HG02678 (cell line): Measurements from ENCODE around the gene APEX1.
"Not testable (repeated sequence)": the region's sequence is repeated elsewhere in the genome, so short reads cannot be mapped to it uniquely, and the experiment has no call there.

ENCODE experiments used
- ATAC-seq: cut with Tn5 transposase; IDR thresholded peaks from one replicate; pipeline ENCODE4 v1.9.1; 2021; ENCODE audit warnings: mild to moderate bottlenecking, moderate library complexity; ENCODE audit not compliant: unreplicated experiment

APEX1 gene

DNA sequence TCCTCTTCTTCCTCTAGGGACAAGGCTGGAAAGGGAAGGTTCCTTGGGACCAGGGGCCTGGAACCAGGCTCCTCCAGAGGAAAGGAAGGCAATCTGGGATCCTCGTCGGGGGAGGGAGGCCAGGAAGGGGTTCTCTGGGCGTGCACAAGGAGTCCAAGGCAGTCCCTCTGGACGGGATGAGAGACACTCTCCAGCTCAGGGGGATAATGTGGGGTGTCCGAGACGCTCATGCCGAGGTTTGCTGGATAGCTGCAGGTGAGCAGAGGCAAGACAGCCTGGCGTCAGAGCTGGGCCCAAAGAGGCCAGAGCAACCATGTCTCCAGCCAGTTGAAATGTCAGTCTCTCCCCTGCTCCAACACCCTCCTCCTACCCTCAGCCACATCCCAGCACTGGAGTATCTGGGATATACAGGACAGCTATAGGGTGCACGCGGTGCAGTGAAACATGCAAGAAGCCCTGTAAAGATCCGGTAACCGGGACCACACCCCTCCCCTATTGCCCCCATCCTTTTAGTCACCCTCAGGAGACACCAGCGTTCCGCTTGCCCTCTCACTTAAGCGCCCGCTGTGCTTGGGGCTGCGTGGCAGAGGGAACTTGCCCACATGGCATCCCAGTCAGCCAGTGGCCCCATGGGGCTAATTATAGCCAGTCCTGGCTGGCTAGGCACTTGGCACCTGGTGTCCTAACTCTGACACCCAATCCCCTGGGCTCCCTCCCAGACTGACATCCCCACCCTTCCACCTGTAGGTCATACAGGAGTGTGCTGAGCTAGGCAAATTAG, 19.3 kb upstream of the APEX1 start, which contains the start of gene KLHL33:
TSS of gene KLHL33 (minus strand) at position 585 of the 781 bp plus-strand sequence. CDS start at position 230, 355 bp downstream.
- ATAC-seq: no peak

DNA sequence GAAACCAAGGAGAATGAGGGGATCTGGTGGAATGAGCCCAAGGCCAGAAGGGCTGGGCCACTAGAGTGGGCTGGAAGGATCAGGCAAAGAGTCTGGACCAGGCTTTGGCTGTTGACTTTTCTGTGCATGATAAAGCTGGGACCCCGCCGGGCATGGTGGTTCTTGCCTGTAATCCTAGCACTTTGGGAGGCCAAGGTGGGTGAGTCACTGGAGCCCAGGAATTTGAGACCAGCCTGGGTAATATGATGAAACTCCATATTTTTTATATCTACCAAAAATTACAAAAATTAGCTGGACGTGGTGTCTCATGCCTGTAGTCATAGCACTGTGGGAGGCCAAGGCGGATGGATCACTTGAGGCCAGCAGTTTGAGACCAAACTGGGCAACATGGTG, 18.7 kb upstream of the APEX1 start:
- ATAC-seq: no peak

GRCh38 chr14:20438664-20439063, 16.4 kb upstream of the APEX1 start:
- ATAC-seq: no peak

GRCh38 chr14:20440465-20440864, 14.6 kb upstream of the APEX1 start:
- ATAC-seq: no peak

DNA sequence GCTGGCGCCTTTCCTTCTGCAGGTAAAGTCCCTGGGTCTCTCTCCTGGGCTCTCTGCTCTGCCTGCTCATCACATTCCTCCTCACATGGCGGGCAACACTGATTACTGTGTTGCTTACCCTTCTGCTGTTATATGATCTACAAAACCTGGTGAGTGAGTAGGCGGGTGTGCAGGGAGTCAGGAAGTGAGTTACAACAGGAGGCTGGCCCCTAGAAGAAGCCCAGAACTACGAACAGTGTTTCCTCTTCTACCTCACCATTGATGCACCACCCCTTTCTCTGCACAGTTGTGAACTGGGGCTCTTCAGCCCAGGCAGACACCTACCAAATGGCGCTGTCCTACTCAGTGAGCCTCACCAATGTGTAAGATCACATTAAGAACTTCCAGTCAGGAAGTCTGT, 14.1 kb upstream of the APEX1 start:
- ATAC-seq: no peak

DNA sequence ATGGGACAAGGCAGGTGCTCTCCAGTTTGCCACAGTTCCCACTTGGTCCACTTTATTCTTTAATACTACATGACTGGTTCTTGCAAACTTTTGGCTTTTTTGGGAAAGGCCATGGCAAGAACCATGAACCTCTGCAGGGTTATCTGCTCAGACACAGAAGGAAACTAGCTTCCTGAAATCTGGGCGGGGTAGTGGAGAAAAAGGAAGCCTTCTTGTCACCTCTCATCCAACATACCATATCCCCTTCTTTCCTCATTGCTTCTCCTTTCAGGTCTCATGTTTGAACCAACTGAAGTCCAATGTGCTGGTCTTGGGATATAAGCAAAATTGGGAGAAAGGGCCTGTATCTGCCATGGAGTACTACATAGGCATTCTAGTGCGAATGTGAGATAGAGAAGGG, 13.6 kb upstream of the APEX1 start:
- no peak for ATAC-seq

GRCh38 chr14:20443650-20444049, 11.4 kb upstream of the APEX1 start:
- ATAC-seq: not testable (repeated sequence)

GRCh38 chr14:20446889-20447288, 8.1 kb upstream of the APEX1 start:
- ATAC-seq: no peak

GRCh38 chr14:20452831-20453230, 2.2 kb upstream of the APEX1 start:
- not testable (repeated sequence) for ATAC-seq

- ATAC-seq: peak; percentile 52
Measured at GRCh38 chr14:20455355-20456300, 602 bp downstream of the APEX1 start.

DNA sequence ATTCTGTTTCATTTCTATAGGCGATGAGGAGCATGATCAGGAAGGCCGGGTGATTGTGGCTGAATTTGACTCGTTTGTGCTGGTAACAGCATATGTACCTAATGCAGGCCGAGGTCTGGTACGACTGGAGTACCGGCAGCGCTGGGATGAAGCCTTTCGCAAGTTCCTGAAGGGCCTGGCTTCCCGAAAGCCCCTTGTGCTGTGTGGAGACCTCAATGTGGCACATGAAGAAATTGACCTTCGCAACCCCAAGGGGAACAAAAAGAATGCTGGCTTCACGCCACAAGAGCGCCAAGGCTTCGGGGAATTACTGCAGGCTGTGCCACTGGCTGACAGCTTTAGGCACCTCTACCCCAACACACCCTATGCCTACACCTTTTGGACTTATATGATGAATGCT, 1.9 kb downstream of the APEX1 start:
- ATAC-seq: no peak

DNA sequence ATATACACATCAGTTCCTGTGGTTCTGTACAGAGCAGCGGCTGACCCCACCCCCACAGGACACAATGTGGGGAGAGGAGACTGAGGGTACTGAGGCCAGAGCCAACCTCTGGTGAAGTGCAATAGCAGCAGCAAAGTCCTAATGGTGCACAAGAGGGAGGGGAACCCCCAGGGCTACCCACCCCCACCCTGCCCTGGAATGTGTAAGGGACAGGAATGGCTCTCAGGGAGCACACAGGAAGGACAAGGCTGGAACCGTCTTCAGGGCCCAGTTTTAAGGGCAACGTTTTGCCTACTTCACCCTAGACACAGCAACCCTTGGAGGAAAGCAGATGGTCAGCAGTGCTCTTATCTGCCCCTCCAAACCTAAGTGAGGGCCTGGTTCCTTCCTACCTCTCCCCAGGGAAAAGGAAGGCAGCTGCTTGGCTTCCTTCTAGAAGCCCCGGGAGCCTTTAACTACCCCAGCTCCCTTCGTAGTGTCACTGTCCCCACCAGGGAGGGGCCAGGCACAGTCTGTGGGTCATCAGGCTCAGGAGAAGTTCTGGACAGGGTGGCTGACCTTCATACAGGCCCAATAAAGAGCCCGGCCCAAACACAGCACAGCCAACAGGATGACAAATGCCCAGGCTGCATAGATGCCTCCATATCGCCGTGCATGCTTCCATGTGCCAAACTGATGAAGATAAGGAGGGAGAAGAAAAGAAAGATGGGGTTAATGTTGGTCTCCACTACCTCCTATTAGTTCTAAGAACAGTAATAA, 3.2 kb downstream of the APEX1 start:
- ATAC-seq: no peak

- peak; percentile 11 for ATAC-seq
Measured at GRCh38 chr14:20460458-20461224, 5.6 kb downstream of the APEX1 start.

DNA sequence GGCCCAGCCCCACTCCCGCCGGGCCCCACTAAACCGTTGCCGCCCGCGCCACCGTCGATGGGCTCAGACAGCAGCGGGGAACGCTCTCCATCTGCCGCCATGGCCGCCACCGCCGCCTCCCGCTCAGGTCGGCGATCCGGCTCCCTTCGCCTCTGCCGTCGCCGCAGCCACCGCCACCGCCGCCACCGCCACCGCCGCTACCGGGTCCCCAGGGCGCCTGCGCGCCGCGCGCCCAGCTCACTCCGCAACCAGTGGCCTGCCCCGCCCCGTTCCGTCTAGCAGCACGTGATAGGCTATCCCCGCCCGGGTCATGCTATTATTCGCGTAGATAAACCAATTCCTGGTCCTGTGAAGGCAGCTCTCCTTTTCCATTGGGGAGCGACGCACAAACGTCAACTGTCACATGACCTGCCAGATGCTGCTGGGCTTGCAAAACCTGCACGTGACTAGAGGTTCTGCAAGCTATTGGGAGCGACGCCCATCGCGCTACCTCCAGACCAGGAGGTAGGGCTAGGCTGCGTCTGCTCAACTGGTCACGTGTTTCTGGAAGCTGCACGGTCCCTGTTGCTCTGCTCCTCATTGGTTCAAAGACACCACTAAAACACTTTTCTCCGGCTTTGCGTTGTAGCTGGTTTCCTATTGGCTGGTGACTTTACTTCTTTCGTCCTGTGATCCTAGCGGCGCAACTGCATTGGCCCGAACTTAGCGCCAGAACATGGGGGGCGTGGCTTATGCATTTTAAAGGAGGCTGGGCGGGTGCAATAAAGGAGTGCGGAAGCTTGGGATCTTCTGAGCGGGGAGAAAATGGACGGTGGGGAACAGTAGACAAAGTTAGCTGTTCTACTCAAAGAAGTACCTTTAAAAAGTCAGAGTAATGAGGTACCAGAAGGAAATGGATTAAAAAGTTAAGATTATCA, 6.5 kb downstream of the APEX1 start, which contains the start of gene PIP4P1:
TSS of gene PIP4P1 (minus strand) at position 210 of the 917 bp plus-strand sequence. CDS start at position 101, 109 bp downstream.
- peak; percentile 92 for ATAC-seq

DNA sequence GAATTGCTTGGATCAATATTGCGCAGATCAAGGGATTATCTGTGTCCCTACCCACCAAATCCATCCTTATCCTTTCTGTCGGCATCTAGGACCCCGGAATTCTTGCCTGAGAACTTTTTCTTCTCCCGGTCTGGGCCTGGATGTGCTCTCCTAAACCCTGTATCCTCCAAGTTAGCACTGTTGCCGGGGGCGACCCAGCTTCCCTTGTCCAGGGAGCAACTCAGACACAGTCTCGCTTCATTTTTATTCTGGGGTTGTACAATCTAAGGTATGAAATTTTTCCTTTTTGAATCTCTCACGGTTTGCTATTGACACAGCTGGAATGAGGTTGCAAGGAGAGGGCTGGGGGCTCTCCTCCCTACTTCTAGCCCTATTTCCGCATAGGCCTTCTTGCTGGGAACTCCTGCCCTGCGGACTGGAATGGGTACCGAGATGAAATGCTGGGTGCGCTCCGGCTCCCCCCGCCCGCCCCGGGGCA, 13.8 kb downstream of the APEX1 start:
- no peak for ATAC-seq

- peak; percentile 96 for ATAC-seq
Measured at GRCh38 chr14:20469242-20469889, 14.3 kb downstream of the APEX1 start, which contains the start of gene PNP. PNP (plus strand) TSS chr14:20469406; CDS start chr14:20469525, 119 bp downstream.

DNA sequence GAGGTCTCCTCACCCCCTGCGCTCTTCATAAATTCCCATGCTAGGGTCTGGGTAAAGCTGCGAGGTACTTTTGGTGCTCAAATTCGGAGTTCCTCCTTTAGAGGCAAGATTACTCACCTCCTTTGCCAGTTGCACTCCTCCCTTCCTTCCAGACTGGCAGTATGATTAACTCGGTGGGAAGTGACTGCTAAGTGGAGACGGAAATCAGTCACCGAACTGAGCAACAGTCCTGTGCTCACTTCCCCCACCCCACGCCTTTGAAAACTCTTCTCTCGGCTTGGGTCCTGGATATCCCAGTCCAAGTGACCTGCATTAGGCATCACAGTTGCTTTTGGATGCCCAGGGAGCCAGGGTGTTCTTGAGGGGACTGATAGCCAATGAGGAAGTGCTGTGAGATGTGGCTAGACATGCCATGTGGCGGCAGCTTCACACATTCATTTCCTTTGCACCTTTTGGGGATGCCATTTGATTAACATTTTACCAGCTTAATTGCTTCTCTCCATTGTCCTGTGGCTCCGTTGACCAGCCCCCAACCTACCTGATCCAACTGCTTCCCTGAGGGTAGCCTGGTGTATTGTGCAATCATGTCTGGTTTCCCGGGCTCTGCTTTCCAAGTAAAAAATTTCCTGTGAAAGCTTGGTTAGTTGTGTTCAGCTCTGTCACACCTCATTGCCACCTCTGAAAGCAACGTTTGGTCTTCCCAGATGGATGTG, 15.0 kb downstream of the APEX1 start:
- ATAC-seq: peak; percentile 35

- no peak for ATAC-seq
Measured at GRCh38 chr14:20470603-20470901, 15.5 kb downstream of the APEX1 start.
